DMS153 treated with DMSO at 0.1 percent for 48 hours (cell line): ENCODE data around the gene NUMB.

Experiments used
- DNase-seq: peaks from one replicate; lab custom pipeline; 2025; ENCODE audit not compliant: unreplicated experiment; lab: John Stamatoyannopoulos, UW

Gene NUMB

DNA sequence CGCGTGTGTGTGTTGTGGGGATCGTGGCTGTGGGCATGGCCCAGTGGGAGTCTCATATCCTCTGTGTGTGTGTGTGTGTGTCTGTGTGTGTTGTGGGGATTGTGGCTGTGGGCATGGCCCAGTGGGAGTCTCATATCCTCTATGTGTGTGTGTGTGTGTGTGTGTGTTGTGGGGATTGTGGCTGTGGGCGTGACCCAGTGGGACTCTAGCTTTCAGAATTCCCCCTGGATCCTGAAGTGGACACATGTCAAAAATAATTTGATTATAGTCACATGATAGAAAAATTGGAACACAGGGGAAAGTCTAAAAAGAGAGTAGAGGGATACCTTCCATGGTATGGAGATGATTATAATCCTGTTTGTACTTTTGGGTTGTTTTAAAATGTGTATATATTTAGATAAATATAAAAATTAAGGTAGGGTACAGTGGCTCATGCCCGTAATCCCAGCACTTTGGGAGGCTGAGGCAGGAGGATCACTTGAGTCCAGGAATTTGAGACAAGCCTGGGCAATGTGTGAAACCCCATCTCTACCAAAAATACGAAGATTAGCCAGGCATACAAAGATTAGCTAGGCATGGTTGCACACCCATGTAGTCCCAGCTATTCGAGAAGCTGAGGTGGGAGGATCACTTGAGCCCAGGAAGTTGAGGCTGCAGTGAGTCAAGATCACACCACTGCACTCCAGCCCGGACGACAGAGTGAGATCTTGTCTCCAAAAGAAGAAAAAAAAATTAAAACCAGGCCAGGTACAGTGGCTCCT lies 210.1 kb downstream of the NUMB start:
- DNase-seq: no peak

DNA sequence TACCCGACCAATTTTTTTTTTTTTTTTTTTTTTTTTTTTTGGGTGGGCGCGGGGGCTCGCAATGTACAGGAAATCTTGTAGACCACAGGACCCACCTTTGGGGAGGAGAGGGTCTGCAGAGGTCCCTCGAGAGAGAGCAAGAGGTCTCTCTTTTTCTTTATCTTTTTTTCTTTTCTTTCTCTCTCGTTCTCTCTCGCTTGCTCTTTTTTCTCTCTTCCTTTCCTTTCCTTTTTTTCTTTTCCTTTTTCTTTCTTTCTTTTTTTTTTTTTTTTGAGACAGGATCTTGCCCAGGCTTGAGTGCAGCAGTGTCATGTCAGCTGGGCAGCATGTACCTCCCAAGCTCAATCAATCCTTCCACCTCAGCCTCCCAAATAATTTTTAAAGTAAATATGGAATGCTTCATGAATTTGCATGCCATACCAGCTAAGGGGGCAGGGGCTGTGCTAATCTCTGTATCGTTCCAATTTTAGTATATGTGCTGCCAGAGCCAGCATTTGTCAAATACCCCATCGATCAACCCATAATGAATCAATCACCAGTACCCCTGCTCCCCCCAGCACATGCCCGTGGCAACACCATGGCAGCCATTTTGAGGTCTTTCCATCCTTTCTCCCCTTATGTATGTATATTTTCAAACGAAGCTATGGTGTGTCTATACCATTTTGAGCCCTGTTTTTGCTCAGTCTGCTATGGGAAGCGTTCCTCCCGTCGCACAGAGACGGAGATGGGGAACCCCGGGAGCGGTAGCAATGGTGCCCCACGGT lies 211.8 kb downstream of the NUMB start:
- DNase-seq: no peak

DNA sequence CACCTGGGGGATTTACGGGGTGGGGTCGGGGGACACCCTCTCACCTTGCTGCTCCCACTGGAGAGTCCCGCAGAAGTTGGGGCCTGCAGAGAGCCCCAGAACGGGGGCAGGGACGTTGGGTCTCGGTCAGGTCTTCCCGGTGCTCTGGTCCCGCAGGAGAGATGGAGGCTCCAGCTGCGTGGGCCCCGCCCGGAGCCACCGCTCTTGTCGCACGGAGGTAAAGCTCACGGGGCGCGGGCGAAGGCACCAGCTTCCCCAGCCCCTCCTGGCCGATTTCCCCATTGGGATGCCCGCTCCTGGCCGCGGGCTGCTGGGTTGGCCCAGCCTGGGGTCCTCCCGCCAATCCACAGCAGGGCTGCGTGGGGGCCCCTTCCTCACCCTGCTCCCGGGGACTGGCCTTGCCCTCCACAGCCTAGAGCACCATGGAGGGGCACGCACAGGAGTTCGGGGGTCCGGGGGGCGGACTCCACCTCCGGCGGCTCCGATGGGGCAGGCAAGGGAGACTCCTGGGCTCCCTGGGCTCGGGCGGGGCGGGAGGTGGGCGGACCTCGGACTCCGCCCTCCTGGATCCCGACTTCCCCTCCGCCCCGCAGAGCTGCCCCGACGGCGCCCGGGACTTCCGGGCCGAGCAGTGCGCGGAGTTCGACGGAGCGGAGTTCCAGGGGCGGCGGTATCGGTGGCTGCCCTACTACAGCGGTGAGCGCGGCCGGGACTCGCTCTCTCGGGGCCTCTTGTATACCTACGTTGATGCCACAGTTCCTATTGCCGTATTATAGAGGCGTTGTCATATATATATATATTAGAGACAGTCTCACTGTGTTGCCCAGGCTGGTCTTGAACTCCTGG lies 212.6 kb downstream of the NUMB start:
- DNase-seq: no peak

DNA sequence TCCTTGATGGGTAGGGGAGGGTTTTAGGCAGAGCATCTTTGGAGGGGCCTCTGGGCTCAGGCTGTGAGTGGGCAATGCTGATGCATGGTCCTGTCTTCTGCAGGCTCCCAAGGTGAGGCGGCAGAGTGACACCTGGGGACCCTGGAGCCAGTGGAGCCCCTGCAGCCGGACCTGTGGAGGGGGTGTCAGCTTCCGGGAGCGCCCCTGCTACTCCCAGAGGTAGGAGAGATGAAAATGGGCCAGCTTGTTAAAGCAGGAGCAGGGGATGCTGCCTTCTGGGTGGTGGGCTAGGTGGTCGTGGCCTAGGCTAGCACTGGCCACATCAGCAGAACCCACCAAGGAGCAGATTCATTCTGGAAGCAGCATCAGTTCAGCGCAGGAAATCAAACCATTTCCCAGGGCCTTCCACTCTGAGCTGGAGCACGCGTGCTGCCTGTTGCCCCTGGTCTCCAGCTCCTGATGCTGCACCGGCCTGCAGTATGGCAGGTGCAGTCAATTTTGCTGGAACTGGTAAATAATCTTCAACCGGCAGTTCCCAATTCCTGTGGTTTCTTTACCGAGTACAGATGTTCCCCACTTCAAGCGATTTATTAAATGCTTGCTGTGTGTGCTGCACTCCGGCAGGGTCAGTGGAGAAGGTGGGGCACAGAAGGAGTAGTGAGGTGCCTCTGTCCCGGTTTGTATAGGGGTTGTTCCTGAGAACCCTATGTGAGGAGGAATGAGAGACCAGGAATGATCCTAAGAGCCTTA lies 213.6 kb downstream of the NUMB start:
- no peak for DNase-seq

DNA sequence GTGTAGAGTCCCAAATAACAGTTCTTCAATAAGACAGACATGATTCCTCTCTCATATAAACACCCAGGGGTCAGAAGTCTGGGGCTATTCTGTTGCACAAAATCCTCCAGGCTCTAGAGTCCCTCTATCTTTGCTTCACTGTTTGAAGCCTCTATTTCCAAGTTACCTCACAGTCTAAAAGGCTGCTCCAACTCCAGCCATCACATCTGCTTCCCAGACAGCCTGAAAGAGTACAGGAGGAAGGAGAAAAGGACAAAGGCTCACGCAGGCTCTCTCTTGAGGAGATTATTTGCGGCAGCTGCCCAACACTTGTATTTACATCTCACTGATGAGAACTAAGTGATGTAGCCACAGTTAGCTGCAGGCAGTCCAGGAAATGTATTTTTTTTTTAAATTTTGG lies 214.6 kb downstream of the NUMB start:
- no peak for DNase-seq

DNA sequence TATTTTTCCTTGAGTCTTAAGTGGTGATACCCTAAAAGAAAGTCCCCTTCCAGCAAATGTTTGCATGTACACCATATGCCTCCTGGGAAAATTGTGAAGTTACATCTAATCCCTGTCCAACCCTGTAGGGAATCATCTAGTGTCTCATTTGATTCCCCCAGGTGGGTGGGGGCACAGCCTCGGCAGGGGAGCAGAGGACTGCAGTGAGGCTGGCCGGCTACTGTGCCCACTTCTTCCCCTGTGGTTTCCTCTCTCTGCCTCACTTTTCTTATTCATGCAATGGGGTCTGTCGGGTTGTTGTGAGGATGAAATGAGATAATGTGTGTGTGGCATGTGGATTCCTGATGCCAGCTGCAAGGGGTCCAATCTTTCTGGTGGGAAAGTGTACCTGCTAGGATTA lies 215.0 kb downstream of the NUMB start:
- DNase-seq: no peak

DNA sequence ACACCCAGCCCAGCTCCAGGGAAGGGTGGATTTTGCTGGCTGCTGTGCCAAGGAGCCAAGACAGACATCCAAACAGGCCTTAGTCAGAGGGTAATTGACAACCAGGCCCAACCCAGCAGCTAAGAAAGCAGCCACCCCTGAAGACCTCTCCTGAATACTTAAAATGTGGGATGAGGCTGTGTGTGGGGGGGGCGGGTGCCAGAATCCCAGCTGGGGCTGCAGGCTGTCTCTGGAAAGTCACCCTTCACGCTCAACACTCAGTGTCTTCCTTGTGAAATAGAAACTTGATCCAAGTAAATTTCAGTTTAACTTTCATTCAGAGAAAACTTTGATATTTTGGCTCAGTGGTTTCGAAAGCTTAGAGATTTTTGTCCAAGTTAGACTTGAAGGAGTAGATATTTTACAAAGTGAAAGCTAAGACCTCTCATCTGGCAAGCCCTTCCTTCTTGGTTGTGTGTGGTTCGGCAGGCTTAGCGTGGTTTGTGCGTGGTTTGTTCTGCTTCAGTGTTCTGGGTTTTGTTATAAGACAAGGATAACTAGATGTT lies 215.9 kb downstream of the NUMB start:
- DNase-seq: no peak

DNA sequence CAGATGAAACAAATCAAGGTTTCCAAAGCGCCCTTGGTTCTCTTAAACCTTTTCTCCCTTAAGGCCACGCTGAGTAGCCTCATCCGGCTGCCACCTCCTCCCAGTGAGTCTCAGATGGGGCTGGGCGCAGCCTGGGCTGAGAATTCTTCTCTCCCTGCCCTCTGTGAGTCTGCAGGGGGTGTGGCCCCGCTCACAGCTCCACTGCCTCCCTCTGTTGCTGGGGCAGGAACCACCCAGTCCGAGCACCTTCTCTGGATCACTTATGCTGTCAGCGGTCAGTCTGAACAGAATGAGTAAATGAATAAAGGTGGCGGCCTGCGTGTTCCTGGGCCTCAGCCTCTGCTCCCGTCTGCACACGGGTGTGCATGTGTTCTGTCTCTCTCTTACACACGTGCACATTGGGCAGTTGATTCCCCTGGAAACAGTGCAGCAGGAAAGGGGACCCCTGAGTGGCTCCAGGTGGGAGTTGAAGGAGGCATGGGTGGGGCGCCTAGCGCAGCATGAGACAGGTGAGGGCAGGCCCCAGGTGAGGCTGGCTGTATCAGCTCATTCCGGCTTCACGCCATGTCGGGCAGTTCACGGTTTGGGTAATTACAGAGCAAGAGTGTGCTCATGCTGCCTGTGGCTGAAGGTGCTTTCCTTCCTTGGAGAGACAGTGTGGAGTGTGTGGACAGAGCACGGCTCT lies 216.7 kb downstream of the NUMB start:
- no peak for DNase-seq

DNA sequence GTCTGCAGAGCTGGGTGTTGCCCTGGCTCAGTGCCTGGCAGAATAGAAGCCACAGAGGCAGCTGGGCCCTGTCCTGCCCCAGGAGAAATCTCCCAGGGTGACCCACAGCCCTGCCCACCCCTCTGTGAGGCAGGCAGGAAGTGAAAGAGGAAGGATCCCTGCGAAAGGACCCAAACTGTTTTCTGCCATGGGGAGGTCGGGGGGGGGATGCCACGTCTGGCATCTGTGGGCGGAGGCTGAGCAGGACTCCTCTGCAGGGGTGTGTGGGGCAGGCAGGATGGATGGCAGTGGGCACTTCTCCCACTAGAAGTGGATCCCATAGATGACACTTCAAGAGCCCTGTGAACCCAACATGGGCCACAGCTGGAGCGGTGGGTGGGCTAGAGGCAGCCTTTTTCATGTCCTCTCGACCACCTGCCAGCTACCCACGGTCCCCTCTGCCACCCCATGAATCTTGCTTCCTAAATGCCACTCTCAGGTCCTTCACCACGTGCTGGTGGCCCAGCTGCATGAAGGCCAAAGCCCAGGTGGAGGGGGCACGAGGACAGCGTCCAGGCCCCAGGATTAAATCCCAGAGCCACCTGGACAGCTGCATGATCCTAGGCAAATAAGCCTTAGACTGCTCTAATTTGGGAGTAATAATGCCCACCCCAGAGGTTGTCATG lies 217.4 kb downstream of the NUMB start:
- DNase-seq: no peak

DNA sequence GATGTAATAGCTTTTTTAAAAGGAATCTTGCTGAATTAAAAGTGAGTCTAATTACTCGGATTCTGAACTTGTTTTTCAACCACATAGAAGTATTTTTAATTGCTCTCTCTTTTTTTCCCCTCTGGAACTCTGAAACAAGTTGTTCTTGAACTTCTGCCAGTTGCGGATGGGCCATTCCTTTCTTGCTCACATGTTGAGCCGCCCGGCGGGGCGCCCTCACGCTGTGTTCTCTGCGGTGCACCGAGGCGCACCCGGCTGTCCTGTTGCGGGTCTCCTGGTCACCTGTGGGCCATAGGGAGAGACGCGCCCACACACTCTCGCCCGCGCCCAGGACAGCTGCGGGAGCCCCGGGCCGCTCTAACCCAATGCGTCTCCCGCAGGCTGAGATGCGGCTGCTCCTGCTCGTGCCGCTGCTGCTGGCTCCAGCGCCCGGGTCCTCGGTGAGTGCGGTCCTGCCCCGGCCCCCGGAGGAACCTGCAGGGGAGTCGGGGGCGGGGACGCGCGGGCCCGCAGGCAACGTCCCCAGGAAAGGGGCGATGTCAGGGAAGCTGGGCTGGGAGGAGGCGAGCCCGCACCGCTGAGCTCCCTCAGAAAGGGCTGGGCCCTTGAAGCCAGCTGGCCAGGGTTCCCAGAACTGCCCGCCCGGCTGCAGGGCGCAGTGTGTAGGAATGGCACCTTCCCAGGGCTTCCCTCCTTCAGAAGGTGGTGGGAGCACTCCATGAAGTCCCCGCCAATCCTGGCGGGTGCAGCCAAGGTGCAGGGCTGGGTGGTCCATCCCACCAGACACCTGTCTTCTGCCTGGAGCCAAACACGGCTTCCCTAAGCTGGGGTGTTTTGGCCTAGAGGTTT lies 218.7 kb downstream of the NUMB start:
- DNase-seq: no peak

DNA sequence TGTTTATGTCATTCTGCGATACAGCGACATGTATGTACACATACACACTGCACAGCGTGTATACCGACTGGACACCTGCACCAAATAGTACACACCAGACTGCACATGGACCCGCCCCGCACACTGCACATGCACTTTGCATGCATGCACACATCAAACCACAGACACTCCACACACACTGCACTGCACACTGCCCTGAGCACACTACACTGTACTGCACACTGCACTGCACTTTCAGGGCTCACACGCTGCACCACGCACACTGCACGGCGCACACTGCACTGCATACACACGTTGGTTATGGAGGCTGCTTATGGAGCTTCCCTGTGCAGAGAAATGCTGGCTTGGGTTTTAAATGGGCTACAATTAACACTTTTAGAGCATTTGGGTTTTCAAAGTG lies 219.4 kb downstream of the NUMB start:
- DNase-seq: no peak

DNA sequence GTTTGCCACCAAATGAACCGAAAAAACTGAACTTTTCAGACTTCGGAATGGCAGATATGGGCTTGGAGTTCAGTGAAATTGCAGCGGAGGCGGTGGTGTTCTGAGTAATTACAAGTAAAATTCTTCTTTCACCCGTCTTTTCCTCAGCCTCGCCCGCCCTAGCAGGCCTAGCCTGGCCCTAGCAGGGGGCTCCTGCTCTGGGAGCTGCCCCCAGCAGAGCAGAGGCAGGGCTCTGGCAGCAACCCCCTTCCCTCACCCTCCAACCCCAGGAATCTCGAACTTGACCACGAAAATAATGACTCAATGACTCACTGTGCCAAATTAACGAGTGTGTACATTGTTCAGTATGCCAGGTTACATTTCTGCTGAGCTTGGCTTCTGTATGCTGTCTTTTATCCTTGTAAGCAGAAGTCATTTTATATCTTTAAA lies 219.9 kb downstream of the NUMB start:
- DNase-seq: no peak

DNA sequence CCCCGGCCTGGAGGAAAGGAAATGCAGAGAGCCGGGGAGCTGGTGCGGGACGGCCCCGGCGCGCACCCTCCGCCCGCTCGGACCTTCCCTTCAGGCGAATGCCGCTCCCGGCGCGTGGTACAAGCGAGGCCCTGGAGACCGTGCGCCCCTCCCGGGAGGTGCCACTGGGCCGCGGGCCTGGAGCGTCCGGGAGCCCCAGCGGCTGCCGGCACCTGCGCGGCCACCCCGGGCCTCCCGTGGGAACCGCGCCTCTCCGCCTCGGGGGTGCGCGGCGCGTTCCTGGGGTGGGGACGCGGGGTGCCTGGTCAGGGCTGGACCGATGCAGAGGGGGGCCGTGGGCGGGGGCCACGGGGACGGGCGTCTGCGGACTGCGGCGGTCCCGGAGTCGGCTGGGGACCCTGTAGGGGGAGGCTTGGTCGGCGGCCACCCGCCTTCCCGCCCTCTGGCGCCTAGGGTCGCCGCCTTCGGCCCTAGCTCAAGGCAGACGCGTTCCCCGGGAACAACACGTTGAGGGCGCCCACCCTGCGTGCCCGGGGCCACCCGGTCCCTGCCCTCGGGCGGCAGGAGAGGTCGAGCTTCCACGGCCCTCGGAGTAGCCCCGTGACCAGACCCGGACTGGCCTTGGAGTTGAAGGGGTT lies 220.4 kb downstream of the NUMB start:
- no peak for DNase-seq

DNA sequence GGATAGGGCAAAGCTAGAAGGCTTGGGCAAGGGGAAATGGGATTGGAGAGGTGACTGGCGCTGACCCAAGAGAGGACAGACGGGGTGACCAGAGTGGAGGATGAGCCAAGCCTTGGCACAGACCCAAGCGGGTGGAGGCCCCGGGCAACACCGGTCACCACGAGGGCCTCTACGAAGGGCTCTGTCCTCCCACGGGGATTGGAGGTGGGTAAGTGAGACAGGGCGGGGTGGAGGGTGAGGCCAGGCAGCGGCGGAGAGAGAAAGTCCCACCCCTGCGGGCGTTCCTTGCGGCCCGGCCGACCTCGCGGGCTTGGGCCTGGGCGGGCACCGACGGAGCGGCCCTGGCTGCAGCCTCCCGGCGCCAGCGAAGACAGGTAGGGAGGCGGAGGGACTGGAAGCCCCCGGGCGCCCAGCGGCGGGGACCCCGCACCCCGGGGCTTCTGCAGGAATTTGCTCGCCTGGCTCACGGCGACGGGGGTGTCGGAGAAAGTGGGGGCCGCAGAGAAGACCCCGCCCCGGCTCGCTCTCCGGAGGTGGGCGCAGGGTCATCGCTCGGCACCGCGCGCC lies 221.0 kb downstream of the NUMB start, which contains the start of gene PAPLN:
PAPLN (plus strand) TSS at position 288 of the 567 bp plus-strand sequence. CDS start 2,273 bp downstream, outside the sequence.
- no peak for DNase-seq

DNA sequence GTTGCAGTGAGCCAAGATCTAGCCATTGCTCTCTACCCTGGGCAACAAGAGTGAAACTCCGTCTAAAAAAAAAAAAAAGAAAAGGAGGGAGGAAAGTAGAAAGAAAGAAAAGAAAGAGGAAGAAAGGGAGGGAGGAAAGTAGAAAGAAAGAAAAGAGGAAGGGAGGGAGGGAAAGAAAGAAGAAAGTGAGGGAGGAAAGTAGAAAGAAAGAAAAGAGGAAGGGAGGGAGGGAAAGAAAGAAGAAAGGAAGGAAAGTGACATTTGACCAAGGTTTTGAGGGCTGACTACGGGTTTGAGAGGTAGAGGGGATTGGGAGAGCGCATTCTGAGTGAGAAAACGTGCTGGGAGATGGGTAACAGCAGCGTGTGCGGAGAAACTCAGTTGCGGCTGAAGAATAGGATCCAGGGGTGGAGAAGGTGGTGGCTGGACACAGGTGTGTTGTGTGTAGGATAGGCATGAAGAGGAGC lies 221.6 kb downstream of the NUMB start:
- no peak for DNase-seq

DNA sequence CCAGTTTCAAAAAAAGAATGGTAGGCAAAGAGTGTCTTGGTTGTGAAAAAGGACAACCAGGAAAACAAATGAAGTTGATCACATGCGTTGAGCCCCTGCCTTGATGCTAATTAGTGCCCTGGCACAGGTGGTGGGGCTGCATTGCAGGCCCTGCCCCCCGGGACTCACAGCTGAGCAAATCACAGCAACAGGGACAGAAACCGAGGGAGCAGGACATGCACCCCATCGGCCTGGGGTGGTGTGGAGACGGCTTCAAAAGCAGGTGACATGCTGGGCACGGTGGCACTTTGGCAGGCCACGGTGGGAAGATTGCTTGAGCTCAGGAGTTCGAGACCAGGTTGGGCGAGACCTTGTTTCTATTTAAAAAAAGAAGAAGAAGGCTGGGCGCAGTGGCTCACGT lies 222.2 kb downstream of the NUMB start:
- no peak for DNase-seq

DNA sequence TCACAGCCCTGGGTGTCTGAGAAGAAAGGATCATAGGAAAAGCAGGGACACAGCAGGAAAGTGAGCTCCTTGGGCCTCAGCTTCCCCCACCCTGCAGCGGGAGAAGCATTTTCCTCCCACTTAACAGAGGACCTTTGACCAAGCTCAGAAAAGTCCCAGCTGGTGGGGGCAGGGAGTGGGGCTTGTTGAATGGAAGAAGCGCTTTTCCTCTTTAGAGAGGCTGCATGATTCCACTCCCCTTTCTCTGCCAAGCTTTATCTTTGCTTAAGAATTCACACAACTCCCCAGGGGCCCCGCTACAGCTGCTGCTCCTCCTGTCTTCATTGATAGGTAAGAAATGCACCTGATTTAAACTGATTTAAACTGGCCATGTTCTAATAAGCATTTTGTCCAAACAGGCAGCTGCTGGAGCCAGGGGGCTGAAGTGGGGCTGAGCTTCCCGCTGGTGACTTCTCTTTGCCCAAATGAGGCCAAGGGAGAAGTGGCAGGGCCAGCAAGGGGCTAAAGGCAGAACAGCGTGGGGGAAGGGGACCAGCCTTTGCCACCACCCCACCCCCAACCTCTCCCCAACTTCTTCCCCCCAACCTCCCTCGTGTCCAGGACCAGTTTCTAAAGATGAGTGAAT lies 222.7 kb downstream of the NUMB start:
- DNase-seq: no peak
